Stimulated activated CD4-positive, alpha-beta T cell treated with anti-CD3 and anti-CD28 coated beads, Interleukin-1b, Interleukin-23, amount 100 ng/mL, for 1 hour (primary cell): ENCODE data around the gene SYNGR3.
"Not testable (repeated sequence)": the region's sequence is repeated elsewhere in the genome, so short reads cannot be mapped to it uniquely, and the experiment has no call there.

Source experiments
- DNase-seq, 2 donors: peaks; one replicate each; pipeline ENCODE4 v3.0.0-alpha.2; 2020; ENCODE audit warnings: low read depth in 2 of 2

The SYNGR3 gene

GRCh38 chr16:1989209-1990100 is at the start of gene SYNGR3:
TSS of gene SYNGR3 (plus strand) at chr16:1989970. CDS start at chr16:1990103, 133 bp downstream.
- DNase-seq: no peak

GRCh38 chr16:1940273-1941161 is 49.3 kb upstream of the SYNGR3 start:
- no peak for DNase-seq

GRCh38 chr16:1941162-1942046 is 48.4 kb upstream of the SYNGR3 start:
- DNase-seq: no peak

- DNase-seq: no peak
Observed at GRCh38 chr16:1942047-1942809, 47.5 kb upstream of the SYNGR3 start.

- peak; percentile 97 to 99 for DNase-seq
Observed at GRCh38 chr16:1942810-1943726, 46.7 kb upstream of the SYNGR3 start, which contains the start of gene MSRB1. TSS of gene MSRB1 (minus strand) at chr16:1943199. CDS start at chr16:1943156, 43 bp downstream.

- no peak for DNase-seq
Observed at GRCh38 chr16:1944612-1945199, 45.1 kb upstream of the SYNGR3 start.

- DNase-seq: no peak
Observed at GRCh38 chr16:1945559-1946391, 44.0 kb upstream of the SYNGR3 start.

- DNase-seq: no peak
Observed at GRCh38 chr16:1946495-1947368, 43.0 kb upstream of the SYNGR3 start.

GRCh38 chr16:1947369-1947670 is 42.5 kb upstream of the SYNGR3 start:
- no peak for DNase-seq

GRCh38 chr16:1949507-1949906 is 40.3 kb upstream of the SYNGR3 start:
- DNase-seq: no peak

- no peak for DNase-seq
Observed at GRCh38 chr16:1950047-1950446, 39.7 kb upstream of the SYNGR3 start.

- no peak for DNase-seq
Observed at GRCh38 chr16:1950559-1950958, 39.2 kb upstream of the SYNGR3 start.

GRCh38 chr16:1953734-1954133 is 36.0 kb upstream of the SYNGR3 start:
- no peak for DNase-seq

GRCh38 chr16:1957434-1958142 is 32.2 kb upstream of the SYNGR3 start:
- DNase-seq: not testable (repeated sequence)

- not testable (repeated sequence) for DNase-seq
Observed at GRCh38 chr16:1958143-1958491, 31.7 kb upstream of the SYNGR3 start.

GRCh38 chr16:1958715-1959268 is 31.0 kb upstream of the SYNGR3 start:
- DNase-seq: no peak
